ENCODE measurements around the gene CFAP69.

DNA sequence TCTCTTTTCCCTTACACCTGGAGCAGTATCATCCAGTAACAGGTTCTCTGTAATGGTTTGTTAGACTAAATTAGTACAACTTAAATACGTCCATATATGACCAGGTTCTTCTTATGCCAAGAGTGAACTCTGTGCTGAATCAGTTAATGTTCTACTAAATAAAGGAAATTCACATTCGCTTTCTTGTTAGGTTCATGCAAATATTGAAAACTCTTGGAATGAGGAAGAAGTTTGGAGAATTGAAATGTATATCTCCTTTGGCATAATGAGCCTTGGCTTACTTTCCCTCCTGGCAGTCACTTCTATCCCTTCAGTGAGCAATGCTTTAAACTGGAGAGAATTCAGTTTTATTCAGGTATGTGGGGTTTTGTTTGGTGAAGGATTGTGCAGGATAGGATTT is 15.3 kb upstream of the CFAP69 start:
- TF ChIP-seq CTCF (IDR thresholded peaks at IDR 0.05; ENCODE audit: control extremely low read depth in 1 of 3, insufficient read depth in 1 of 3, low read depth in 1 of 3, low read length in 3 of 3) = no peak
- no peak for TF ChIP-seq MAX (IDR thresholded peaks at IDR 0.05)
- no peak for TF ChIP-seq PHF8 (conservative IDR thresholded peaks at IDR 0.05; ENCODE audit: low read depth, low read length)
- no peak for TF ChIP-seq BRCA1 (IDR thresholded peaks at IDR 0.05; ENCODE audit: low read depth, low read length)
- TF ChIP-seq YY1 (IDR thresholded peaks at IDR 0.05; ENCODE audit: low read depth, low read length) = no peak
- TF ChIP-seq NRF1 (IDR thresholded peaks at IDR 0.05; ENCODE audit: low read depth, low read length) = no peak
